Stimulated activated CD4-positive, alpha-beta T cell treated with anti-CD3 and anti-CD28 coated beads, Interleukin-12 subunit alpha, Interleukin-12 subunit beta, amount 100 ng/mL, for 24 hours (primary cell): ENCODE data around the gene COL5A2.

ENCODE experiments used
- DNase-seq, 2 experiments: peaks; one replicate each; pipeline ENCODE4 v3.0.0-alpha.2; 2020; ENCODE audit warnings: low read depth in 2 of 2

The COL5A2 gene

GRCh38 chr2:189102735-189103134, 76.8 kb downstream of the COL5A2 start:
- DNase-seq: no peak

- no peak for DNase-seq
Observed at GRCh38 chr2:189097934-189098333, 81.6 kb downstream of the COL5A2 start.

- DNase-seq: no peak
Observed at GRCh38 chr2:189096769-189097447, 82.7 kb downstream of the COL5A2 start.

GRCh38 chr2:189095101-189095500, 84.5 kb downstream of the COL5A2 start:
- DNase-seq: no peak

GRCh38 chr2:189092936-189093335, 86.6 kb downstream of the COL5A2 start:
- no peak for DNase-seq

- DNase-seq: no peak
Observed at GRCh38 chr2:189091253-189091652, 88.3 kb downstream of the COL5A2 start.

GRCh38 chr2:189088591-189089205, 90.9 kb downstream of the COL5A2 start:
- no peak for DNase-seq

- DNase-seq: no peak
Observed at GRCh38 chr2:189086710-189087109, 92.9 kb downstream of the COL5A2 start.

- DNase-seq: no peak
Observed at GRCh38 chr2:189086250-189086649, 93.3 kb downstream of the COL5A2 start.

GRCh38 chr2:189083606-189084005, 96.0 kb downstream of the COL5A2 start:
- DNase-seq: no peak

- no peak for DNase-seq
Observed at GRCh38 chr2:189083106-189083505, 96.5 kb downstream of the COL5A2 start.

GRCh38 chr2:189082376-189082975, 97.1 kb downstream of the COL5A2 start:
- no peak for DNase-seq

GRCh38 chr2:189076572-189076971, 103.0 kb downstream of the COL5A2 start:
- DNase-seq: no peak

- DNase-seq: no peak
Observed at GRCh38 chr2:189076120-189076519, 103.4 kb downstream of the COL5A2 start.

GRCh38 chr2:189074506-189074905, 105.1 kb downstream of the COL5A2 start:
- no peak for DNase-seq

- DNase-seq: no peak
Observed at GRCh38 chr2:189072036-189072435, 107.5 kb downstream of the COL5A2 start.

GRCh38 chr2:189069855-189070619, 109.5 kb downstream of the COL5A2 start:
- DNase-seq: no peak

GRCh38 chr2:189066037-189066436, 113.5 kb downstream of the COL5A2 start:
- DNase-seq: no peak

- DNase-seq: no peak
Observed at GRCh38 chr2:189060096-189060642, 119.4 kb downstream of the COL5A2 start.

- DNase-seq: no peak
Observed at GRCh38 chr2:189057316-189057715, 122.2 kb downstream of the COL5A2 start.

GRCh38 chr2:189056200-189057106, 123.1 kb downstream of the COL5A2 start:
- no peak for DNase-seq
